HUES6 (cell line): Measurements from ENCODE around the gene NUTM2B.
"Not testable (repeated sequence)": the region's sequence is repeated elsewhere in the genome, so short reads cannot be mapped to it uniquely, and the experiment has no call there.

Experiments
- H3K27ac ChIP-seq: 2 replicates; pipeline ENCODE4 v1.7.0; 2013; ENCODE audit warnings: low read depth, mild to moderate bottlenecking, low read length, inconsistent platforms
- H3K27me3 ChIP-seq: 2 replicates; pipeline ENCODE4 v1.6.1; 2013; ENCODE audit warnings: low read length; ENCODE audit not compliant: control insufficient read depth, insufficient read depth
- H3K36me3 ChIP-seq: 2 replicates; pipeline ENCODE4 v1.6.1; 2013; ENCODE audit warnings: low read length; ENCODE audit not compliant: control insufficient read depth, insufficient read depth
- H3K4me1 ChIP-seq: 2 replicates; pipeline ENCODE4 v1.6.1; 2013; ENCODE audit warnings: low read length; ENCODE audit not compliant: control insufficient read depth, insufficient read depth
- H3K4me3 ChIP-seq: 2 replicates; pipeline ENCODE4 v1.5.1; 2013; ENCODE audit warnings: low read depth, low read length
- H3K9ac ChIP-seq: one replicate; pipeline ENCODE4 v1.6.1; 2013; ENCODE audit warnings: mild to moderate bottlenecking, low read length
- H3K9me3 ChIP-seq: 2 replicates; pipeline ENCODE4 v1.6.1; 2013; ENCODE audit warnings: low read depth, low read length; ENCODE audit not compliant: control insufficient read depth, insufficient read depth

The NUTM2B gene

DNA sequence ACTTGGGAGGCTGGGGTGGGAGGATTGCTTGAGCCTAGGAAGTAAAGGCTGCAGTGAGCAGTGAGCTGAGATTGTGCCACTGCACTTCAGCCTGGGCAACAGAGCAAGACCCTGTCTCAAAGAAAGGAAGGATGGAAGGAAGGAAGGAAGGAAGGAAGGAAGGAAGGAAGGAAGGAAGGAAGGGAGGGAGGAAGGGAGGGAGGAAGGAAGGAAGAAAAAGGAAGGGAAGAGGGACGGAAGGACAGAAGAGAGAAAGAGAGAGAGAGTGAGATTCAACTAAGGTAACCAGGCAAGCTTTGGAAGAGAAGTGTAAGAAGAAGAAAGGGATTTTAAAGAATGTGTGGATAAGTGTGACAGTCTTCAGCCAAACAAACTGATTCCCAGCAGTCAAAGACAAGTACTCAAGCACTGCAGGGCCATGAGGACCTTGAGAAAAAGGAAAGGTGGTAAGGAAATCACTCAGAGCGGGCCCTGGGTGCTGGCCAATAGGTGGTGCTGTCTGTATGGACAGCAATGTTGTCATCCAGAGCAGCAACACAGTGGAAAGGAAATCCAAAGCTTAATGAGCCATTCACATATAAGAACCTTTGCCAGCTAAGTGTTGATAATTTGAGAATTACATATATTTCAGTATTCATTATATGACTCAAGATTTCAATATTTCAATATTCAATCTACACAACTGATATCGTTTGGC lies 55.4 kb downstream of the NUTM2B start:
- not testable (repeated sequence) for H3K4me3 ChIP-seq, H3K27me3 ChIP-seq, H3K9me3 ChIP-seq, H3K4me1 ChIP-seq, H3K9ac ChIP-seq, H3K27ac ChIP-seq, H3K36me3 ChIP-seq
